ENCODE data around the gene ZNF701. TPM values are rescaled to one million over a fixed set of nuclear protein-coding genes. Genes with fewer than 3 reads are reported as not detected.
"Not testable (repeated sequence)": the region's sequence is repeated elsewhere in the genome, so short reads cannot be mapped to it uniquely, and the experiment has no call there.

Gene ZNF701
- total RNA-seq, 1 experiment from 2014 or later, result 9.0 TPM

GRCh38 chr19:52592301-52592700, 22.2 kb downstream of the ZNF701 start:
- H3K4me2 ChIP-seq (ENCODE audit: low read length), result no peak overlapping the region
- no peaks in the 10 kb centered on the region for H3K79me2 ChIP-seq (ENCODE audit: insufficient read depth, low read length)
- peaks cover 7 to 21% of the 10 kb centered on the region in 2 experiments; a peak in 2 of 4 replicates for H3K9me3 ChIP-seq (ENCODE audit: control insufficient read depth in 1 of 2, insufficient read depth in 1 of 2, low read depth in 1 of 2, low read length in 2 of 2)
- TF ChIP-seq POLR2A (IDR thresholded peaks at IDR 0.05; ENCODE audit: borderline replicate concordance, extremely low read depth, insufficient read depth, insufficient read length) (no peak), SIN3A (IDR thresholded peaks at IDR 0.05; ENCODE audit: low read depth) (no peak), TCF7L2 (IDR thresholded peaks at IDR 0.05; ENCODE audit: borderline replicate concordance, extremely low read depth, insufficient read depth, insufficient read length) (no peak), CBX3 (IDR thresholded peaks at IDR 0.05; ENCODE audit: low read depth) (no peak), JUND (IDR thresholded peaks at IDR 0.05) (no peak), FOSL1 (IDR thresholded peaks at IDR 0.05; ENCODE audit: low read depth) (no peak), ZBTB33 (IDR thresholded peaks at IDR 0.05; ENCODE audit: extremely low read depth, insufficient replicate concordance, low read length) (no peak), ZNF274 (IDR thresholded peaks at IDR 0.05; ENCODE audit: low read depth, low read length) (no peak), POLR2AphosphoS5 (IDR thresholded peaks at IDR 0.05; ENCODE audit: low read depth, low read length) (no peak), RAD21 (IDR thresholded peaks at IDR 0.05; ENCODE audit: low read depth) (no peak), SP1 (IDR thresholded peaks at IDR 0.05; ENCODE audit: low read depth) (no peak), REST (IDR thresholded peaks at IDR 0.05; ENCODE audit: low read depth) (no peak), MAX (IDR thresholded peaks at IDR 0.05) (no peak), EZH2 (IDR thresholded peaks at IDR 0.05) (no peak)
- H3K4me3 ChIP-seq (replicated peaks in 1 of 2; ENCODE audit: low read depth in 1 of 2, low read length in 2 of 2), result no peak overlapping the region
- ChIA-PET RAD21 (ENCODE audit: low non-redundant PET in 1 of 2, low total read pairs in 2 of 2, uncharacterized antibody in 2 of 2, unreplicated experiment in 2 of 2) (no interaction called here), POLR2A (no interaction called here), CTCF (no interaction called here)
- DNase-seq (ENCODE audit: low read depth, low spot score), result no peak
- no peak; the same call in 1 of the 2 replicates for ATAC-seq
- intact Hi-C loops (cut with micrococcal nuclease), result no loop called here
- no peaks in the 10 kb centered on the region for H3K27me3 ChIP-seq (ENCODE audit: insufficient read depth, low read length)
- no peaks in the 10 kb centered on the region for H3K4me1 ChIP-seq (ENCODE audit: control insufficient read depth in 1 of 2, insufficient read depth in 2 of 2, low read length in 2 of 2)
- H3K27ac ChIP-seq (ENCODE audit: low read depth, low read length), result no peak overlapping the region
- no peaks in the 10 kb centered on the region for H3K9me2 ChIP-seq (ENCODE audit: insufficient read depth)
- BruUV-seq (replicated peaks), result no TSS peak
- H4K20me1 ChIP-seq (ENCODE audit: insufficient read depth), result no peaks in the 10 kb centered on the region
- no peak overlapping the region for H3K9ac ChIP-seq (ENCODE audit: low read length)
- peaks cover 0 to 5% of the 10 kb centered on the region in 2 experiments; a peak in 1 of 4 replicates for H3K36me3 ChIP-seq (ENCODE audit: control insufficient read depth in 1 of 2, insufficient read depth in 2 of 2, low read length in 2 of 2)
- no peak overlapping the region for H2AFZ ChIP-seq (ENCODE audit: low read depth, low read length, poor library complexity, severe bottlenecking)

GRCh38 chr19:52593441-52593840, 23.4 kb downstream of the ZNF701 start:
- DNase-seq (ENCODE audit: low read depth, low spot score); POLR2A ChIA-PET; H3K9me2 ChIP-seq (ENCODE audit: insufficient read depth); H3K9ac ChIP-seq (ENCODE audit: low read length); H3K4me2 ChIP-seq (ENCODE audit: low read length); H3K36me3 ChIP-seq (ENCODE audit: control insufficient read depth in 1 of 2, insufficient read depth in 2 of 2, low read length in 2 of 2); ATAC-seq; H3K27ac ChIP-seq (ENCODE audit: low read depth, low read length); RAD21 ChIA-PET (ENCODE audit: low non-redundant PET in 1 of 2, low total read pairs in 2 of 2, uncharacterized antibody in 2 of 2, unreplicated experiment in 2 of 2); H3K4me3 ChIP-seq (replicated peaks in 1 of 2; ENCODE audit: low read depth in 1 of 2, low read length in 2 of 2); CTCF ChIA-PET; H4K20me1 ChIP-seq (ENCODE audit: insufficient read depth); H3K27me3 ChIP-seq (ENCODE audit: insufficient read depth, low read length); BruUV-seq (replicated peaks); H3K4me1 ChIP-seq (ENCODE audit: control insufficient read depth in 1 of 2, insufficient read depth in 2 of 2, low read length in 2 of 2); H3K79me2 ChIP-seq (ENCODE audit: insufficient read depth, low read length); H2AFZ ChIP-seq (ENCODE audit: low read depth, low read length, poor library complexity, severe bottlenecking); intact Hi-C loops (cut with micrococcal nuclease): not testable (repeated sequence)
- peaks cover 9 to 20% of the 10 kb centered on the region in 2 experiments; a peak in 2 of 4 replicates for H3K9me3 ChIP-seq (ENCODE audit: control insufficient read depth in 1 of 2, insufficient read depth in 1 of 2, low read depth in 1 of 2, low read length in 2 of 2)
